Forelimb muscle (tissue), 1 donor: ENCODE results near the gene ZFP62. TPM values are rescaled to one million over a fixed set of nuclear protein-coding genes. Genes with fewer than 3 reads are reported as not detected.
"Not testable (repeated sequence)": the region's sequence is repeated elsewhere in the genome, so short reads cannot be mapped to it uniquely, and the experiment has no call there.

Experiments used
- DNase-seq: peaks from one replicate; pipeline ENCODE4 v3.0.0-alpha.2; 2013; ENCODE audit warnings: low read depth
- polyA plus RNA-seq: library from polyadenylated mRNA; unstranded; fragments of 120-200 nt; gene quantifications from one replicate; pipeline ENCODE4 v1.2.1, GENCODE V29; 2013; ENCODE audit not compliant: insufficient read length

Gene ZFP62
- polyA plus RNA-seq, 1 donor = 26.8 TPM

GRCh38 chr5:180830253-180831138, 30.6 kb downstream of the ZFP62 start:
- no peak for DNase-seq

DNA sequence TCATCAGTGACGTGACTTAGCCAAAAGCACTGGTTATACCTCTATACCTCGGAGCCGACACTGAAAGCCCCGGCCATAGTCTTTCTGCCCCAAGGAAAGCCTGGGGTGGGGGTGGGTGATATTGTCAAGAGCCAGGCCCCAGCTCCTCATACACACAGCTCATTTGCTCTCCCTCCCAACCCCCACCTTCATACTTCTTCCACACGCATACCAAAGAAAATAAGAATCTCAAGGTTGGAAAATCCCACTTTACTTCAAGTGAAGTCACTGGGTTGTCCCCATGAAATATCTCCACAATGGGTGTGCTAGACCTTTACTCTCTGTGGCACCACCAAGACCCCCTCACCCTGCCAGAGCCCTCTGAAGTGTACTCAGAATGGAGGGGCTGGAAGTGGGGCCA, 31.4 kb downstream of the ZFP62 start:
- DNase-seq = no peak

GRCh38 chr5:180828756-180829531, 32.1 kb downstream of the ZFP62 start:
- not testable (repeated sequence) for DNase-seq

GRCh38 chr5:180827374-180827773, 33.7 kb downstream of the ZFP62 start:
- DNase-seq = not testable (repeated sequence)

DNA sequence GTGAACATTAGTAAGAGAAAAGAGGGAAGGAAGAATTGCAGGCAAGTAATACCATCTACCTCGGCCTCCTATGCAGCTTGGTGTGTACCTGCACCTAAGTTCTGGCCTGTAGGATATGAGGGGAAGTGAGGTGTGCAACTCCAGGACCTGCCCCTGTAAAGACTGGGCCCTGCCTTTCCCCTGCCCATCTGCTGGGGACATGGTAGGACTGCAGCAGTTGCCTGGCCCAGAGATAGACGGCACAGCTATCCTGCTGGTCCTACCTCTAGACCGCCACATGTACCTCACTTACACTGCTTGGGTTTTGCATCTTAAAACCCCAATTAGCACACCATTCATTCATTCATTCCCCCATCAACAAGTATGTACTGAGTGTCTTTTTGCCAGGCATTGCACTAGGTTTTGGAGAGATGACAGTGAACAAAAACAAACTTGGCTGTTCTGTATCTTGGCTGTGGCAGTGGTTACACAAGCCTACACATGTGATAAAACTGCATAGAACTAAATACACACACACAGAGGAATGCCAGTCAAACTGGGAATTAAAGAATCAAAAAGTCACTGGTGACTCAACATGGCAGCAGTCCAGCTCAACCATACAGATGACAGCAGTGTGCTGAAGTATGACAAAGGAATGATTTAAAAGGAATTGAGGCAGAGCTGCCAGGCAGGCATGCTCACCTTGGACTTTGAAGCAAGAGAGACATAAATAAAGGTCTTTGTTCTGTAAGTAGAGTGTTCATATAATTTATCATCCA, 35.1 kb downstream of the ZFP62 start:
- DNase-seq = no peak

DNA sequence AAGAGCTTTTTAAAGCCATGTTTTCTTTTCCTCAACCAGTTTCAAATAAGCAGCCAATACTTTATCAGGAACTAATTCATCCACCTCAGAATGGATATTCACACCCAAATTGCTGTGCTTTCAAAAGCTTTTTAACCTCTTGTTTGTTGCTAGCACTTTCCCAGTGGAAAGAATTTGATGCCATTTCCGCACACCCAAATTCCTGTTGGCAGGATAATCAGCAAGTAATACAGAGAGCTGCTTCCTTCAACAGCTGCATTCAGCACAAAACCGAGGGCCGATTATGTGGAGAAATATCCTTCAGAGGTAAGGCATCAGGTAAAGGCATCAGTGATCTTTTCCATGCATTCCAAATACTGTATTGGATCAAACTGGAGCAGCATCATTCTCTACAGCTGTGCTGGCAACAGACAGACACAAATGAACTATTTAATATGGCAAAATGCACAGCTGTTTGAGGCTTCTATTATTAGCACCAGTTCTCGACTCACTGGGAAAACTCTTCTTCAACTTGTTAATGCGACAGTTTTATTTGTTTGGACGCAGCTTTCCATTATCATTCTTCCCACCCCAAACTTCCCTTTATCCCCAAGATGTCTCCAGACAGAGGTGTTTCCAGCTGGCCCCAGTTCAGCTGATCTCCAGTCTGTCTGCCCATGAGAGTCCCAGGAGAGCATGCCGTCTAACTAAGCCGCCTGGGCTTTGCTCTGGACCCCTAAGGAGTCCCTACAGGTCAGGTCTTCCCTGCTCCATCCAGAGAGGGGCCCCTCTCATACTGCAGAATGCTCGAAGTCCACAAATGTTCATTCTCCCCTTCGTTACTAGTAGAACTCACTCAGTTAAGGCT, 36.2 kb downstream of the ZFP62 start:
- no peak for DNase-seq

DNA sequence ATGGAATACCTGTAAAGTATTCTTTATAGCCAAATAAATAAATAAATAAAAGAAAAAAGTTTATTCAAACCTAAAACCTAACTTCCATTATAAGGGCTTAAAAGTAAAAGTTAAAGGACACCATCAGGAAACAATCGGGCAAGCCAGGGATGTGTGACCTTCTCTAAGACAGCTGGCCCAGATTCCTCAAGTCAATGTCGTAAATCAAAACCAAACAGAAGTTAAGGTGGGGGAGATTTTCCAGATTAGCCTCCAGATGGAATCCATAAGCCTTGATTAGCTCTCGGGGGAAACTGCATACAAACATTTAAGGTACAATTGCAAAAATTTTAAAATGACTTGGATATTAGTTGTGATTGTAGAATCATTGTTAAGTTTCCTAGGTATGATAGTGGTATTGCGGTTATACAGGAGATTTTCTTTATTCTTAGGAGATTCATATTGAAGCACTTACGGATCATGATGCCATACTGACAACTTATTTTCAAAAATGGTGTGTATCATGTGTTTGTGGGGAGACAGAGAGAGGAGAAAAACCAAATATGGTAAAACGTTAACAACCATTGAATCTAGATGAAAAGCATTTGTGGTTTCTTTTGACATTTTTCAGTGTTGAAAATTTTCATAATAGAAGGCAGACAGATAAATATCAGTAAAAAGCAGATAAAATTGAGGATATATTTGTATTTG, 37.0 kb downstream of the ZFP62 start:
- DNase-seq = no peak

DNA sequence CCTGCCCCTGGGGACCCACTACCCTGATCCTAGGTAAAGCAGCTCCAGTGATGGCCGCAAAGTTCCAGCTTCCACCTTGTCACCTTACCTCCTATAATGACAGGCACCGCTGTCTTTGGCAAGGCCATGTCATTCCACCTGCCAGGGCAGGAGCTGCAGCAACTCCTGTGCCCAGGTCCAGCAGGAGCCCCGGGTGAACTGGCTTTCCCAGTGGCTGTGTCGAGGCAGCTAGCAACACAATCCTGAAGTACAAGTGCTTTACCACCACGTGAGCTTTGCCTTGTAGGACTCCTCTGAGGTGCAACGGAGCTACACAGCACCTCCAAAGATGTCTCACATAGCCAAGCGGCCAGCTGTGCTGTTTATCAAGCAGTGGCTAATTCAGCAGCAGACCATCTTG, 37.7 kb downstream of the ZFP62 start:
- no peak for DNase-seq

- DNase-seq = no peak
Measured at GRCh38 chr5:180821538-180821937, 39.5 kb downstream of the ZFP62 start.

- no peak for DNase-seq
Measured at GRCh38 chr5:180820788-180821321, 40.2 kb downstream of the ZFP62 start.

DNA sequence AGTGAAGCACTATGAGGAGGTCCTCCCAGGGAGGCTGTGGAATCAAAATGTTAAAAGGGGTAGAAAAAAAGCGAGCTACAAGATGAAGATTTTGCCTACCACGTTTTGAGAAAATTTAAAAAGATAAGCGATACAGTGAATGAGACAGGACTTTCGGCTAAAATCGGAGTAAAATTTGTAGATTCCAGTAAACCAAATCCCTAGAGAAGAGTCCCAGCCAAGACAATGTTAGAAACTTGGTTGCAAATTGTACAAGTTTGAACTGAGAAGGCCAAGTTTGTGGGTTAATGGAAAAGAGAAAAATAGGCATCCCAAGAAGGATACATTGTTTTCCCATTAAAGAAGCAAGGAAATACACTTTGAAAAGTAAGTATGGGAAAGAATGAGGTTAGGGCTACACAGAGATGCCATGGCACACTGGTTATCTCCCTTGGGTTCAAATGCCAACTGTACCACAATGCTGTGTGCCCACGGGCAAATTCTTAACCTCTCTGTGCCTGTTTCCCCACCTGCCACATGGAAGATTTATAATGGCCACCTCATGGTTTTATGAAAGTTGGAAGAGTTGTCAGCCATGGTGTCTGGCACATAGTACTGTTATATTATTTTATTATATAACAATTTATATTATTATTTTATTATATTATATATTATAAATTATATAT, 42.3 kb downstream of the ZFP62 start:
- no peak for DNase-seq

- DNase-seq = no peak
Measured at GRCh38 chr5:180817893-180818674, 43.0 kb downstream of the ZFP62 start.

DNA sequence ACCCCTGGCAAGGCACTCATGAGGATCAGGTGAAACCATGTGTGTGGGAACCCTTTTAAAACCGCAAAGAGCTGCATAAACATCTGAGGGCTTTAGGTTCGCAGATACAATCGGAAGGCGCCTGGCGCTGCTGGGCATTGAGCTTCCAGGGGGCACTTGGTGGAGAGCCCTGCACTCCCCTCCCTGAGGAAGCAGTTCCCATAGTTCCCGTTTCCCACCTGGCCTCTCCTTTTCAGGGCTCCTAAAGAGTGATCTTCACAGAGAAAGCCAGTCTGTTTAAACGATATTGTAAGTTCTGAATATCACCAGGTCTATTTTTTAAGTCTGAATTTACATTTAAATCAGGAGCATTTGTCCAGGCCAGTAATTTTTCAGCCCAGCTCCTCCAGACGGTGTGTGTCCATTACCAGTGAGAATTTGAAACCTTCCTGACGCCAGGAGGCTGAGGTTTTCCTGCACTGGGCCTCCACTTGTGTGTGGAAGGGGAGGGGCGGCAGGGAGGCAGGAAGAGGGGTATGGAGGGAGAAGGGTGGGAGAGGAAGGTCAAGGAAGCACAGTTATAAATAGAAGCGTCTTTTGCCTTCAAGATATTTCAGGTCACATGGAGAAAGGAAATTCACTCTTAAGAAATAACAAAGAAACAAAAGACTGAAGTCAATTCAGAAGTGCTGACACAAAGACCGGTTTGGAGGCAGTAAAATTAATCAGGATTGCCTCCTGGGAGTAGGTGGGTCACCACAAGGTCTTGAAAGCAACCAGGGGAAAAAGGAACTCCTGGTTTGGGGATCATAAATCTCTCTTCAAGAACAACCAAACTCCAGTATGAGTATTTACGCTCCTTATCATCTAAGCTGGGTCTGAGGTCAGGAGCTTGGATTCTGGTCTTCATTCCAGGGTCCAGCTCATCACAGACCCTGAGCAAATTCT, 44.2 kb downstream of the ZFP62 start:
- DNase-seq = no peak

GRCh38 chr5:180815293-180815917, 45.7 kb downstream of the ZFP62 start:
- no peak for DNase-seq

GRCh38 chr5:180813420-180813819, 47.7 kb downstream of the ZFP62 start:
- DNase-seq = no peak

DNA sequence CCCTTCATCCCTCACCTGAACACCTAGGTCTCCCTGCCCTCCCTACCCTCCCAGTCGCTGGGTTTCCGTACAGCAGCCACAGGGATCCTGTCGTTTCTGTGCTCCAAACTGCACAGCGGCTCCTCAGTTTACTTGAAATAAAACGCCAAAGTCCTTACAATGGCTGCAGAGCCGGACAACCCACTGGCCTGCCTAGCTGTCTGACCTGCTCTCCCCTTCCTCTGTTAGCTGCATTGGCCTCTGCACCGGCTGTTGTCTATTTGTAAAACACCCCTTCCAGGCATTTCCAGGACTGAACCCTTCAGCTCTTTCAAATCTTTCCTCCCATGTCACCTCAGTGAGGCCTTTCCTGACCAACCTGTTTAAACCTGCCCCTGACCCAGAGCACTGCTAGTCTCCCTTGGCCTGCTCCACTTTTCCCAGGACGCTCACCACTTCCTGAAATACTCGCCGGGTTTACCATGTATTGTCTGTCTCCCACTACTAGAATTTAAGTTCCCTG, 49.4 kb downstream of the ZFP62 start:
- DNase-seq = no peak

DNA sequence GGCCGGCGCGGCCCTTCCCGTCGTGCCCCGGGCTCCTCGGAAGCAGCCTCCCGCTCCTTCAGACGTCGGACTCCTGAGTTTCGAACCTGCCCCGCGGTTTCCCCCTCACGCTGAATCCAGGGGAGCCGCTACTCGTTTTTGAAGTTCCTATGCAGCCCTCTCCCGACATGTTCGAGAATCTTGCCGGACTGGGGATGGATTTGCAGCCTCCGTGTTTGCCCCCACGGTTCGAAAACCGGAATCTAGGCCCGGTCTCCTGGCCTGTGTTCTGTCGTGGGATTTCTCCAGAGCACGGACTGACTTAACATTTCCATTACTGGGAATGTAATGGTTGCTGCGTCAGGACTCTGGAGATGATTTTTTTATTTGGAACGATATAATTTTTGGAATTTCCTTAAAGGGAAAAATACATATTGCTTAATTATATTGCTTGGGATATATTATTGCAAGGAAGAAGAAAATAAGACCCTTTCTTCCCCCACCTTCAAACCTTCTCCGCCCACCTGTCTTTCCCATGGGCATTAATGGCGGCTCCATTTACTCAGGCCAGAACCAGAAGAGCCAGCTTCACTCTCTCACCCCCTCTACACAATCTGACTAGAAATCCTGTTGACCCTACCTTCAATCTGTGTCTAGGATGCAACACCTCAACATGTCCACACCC, 50.0 kb downstream of the ZFP62 start:
- no peak for DNase-seq
